K562 (cell line): ENCODE data around the gene ALDH9A1. TPM values are rescaled to one million over a fixed set of nuclear protein-coding genes. Genes with fewer than 3 reads are reported as not detected.

ENCODE experiments used
- KDM5B ChIP-seq: fragments of 200-600 bp; sonication (generic); IDR thresholded peaks from 2 replicates; pipeline ENCODE4 v1.6.1; 2012; ENCODE audit warnings: low read depth, mild to moderate bottlenecking, moderate library complexity, low read length, control low read depth, inconsistent platforms; ENCODE audit not compliant: insufficient replicate concordance
- MITF ChIP-seq: IDR thresholded peaks from 2 replicates; pipeline ENCODE4 v1.6.1; 2014; ENCODE audit warnings: antibody characterized with exemption
- MYC ChIP-seq, 2 experiments: fragments of 250-450 bp in 1 of 2; sonication (Bioruptor Pico) in 1 of 2; IDR thresholded peaks; 2 replicates each; pipeline versions ENCODE4 v1.5.1 to v1.6.1; 2012 to 2021; ENCODE audit warnings: low read depth in 2 of 2, borderline replicate concordance in 1 of 2, improper control_type of control experiment in 1 of 2, low read length in 1 of 2, mild to moderate bottlenecking in 1 of 2, moderate library complexity in 1 of 2
- RBM14 ChIP-seq: fragments of 200-400 bp; formaldehyde crosslinking; IDR thresholded peaks from 2 replicates; pipeline ENCODE4 v1.6.1; 2018; ENCODE audit warnings: low read depth, mild to moderate bottlenecking, low read length, moderate library complexity, borderline replicate concordance; ENCODE audit not compliant: insufficient read depth
- RFX7 ChIP-seq: fragments of 250-450 bp; sonication (Bioruptor Pico); IDR thresholded peaks from 2 replicates; pipeline ENCODE4 v1.5.1; 2021; ENCODE audit warnings: mild to moderate bottlenecking
- TAL1 ChIP-seq: fragments of 450-650 bp; IDR thresholded peaks from 2 replicates; pipeline ENCODE4 v1.6.1; 2016; ENCODE audit warnings: mild to moderate bottlenecking
- ZNF134 ChIP-seq: fragments of 250-450 bp; sonication (Bioruptor Pico); conservative IDR thresholded peaks from 2 replicates; pipeline ENCODE4 v1.4.0; 2020
- polyA plus RNA-seq, 8 experiments: library from polyadenylated mRNA; depleted of rRNA in 4 of 8; stranded (reverse) in 5 of 8; unstranded in 3 of 8; fragments of >200 nt; fragmentation: Nextera tagmentation in 2 of 8; fragmentation: Illumina TruSeq in 1 of 8; extraction: Ambion mirVana in 2 of 8; extraction: Trizol in 1 of 8; gene quantifications; 2 replicates each; pipeline versions ENCODE4 v1.2.1 to v1.2.3, GENCODE V29; 2011 to 2014; ENCODE audit warnings: inconsistent platforms in 1 of 8, missing spikeins in 1 of 8
- total RNA-seq, 7 experiments: library from RNA; depleted of rRNA in 6 of 7; stranded (reverse); fragments of >200 nt in 6 of 7; fragmentation: Illumina TruSeq in 2 of 7; extraction: Trizol in 2 of 7; gene quantifications; 2 replicates each; pipeline versions ENCODE4 v1.2.1 to v1.2.3, GENCODE V29; 2011 to 2021; ENCODE audit warnings: low replicate concordance in 1 of 7
- TF ChIP-seq, protein P1 (sequence below): fragments of 250-450 bp; sonication (Bioruptor Pico); IDR thresholded peaks from 2 replicates; pipeline ENCODE4 v1.8.0; 2021; ENCODE audit warnings: borderline replicate concordance, mild to moderate bottlenecking, moderate library complexity; ENCODE audit not compliant: poor library complexity, severe bottlenecking

Gene ALDH9A1
- total and polyA plus RNA-seq, 9 of the 15 experiments (the other 6 are each of a cell fraction or from before 2014, with no cell fraction given) = 26.5 to 54.3 (median 39.2) TPM

GRCh38 chr1:165648919-165649572 lies 49.3 kb downstream of the ALDH9A1 start (continued):
- no peak for TF ChIP-seq RFX7 (CRISPR knock-in tag)
- no peak for TF ChIP-seq MYC (IDR thresholded peaks at IDR 0.05; ENCODE audit: low read depth, low read length)
- TF ChIP-seq MYC (CRISPR knock-in tag; IDR thresholded peaks at IDR 0.05; ENCODE audit: borderline replicate concordance, low read depth) = no peak
- TF ChIP-seq KDM5B = no peak
- no peak for TF ChIP-seq ZNF134 (CRISPR knock-in tag)
- TF ChIP-seq, protein P1, sequence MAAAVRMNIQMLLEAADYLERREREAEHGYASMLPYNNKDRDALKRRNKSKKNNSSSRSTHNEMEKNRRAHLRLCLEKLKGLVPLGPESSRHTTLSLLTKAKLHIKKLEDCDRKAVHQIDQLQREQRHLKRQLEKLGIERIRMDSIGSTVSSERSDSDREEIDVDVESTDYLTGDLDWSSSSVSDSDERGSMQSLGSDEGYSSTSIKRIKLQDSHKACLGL (CRISPR knock-in tag) = no peak
- TF ChIP-seq RBM14 = no peak
- no peak for TF ChIP-seq MITF
- no peak for TF ChIP-seq TAL1
